HG02840 (cell line): Measurements from ENCODE around the gene BCKDK.

Experiments
- ATAC-seq: cut with Tn5 transposase; IDR thresholded peaks from one replicate; pipeline ENCODE4 v1.9.1; 2021; ENCODE audit warnings: mild to moderate bottlenecking, moderate library complexity, moderate number of reproducible peaks; ENCODE audit not compliant: unreplicated experiment, low FRiP score

The BCKDK gene

GRCh38 chr16:31108035-31108793, at the start of gene BCKDK:
TSS of gene BCKDK (plus strand) at chr16:31108386. CDS start at chr16:31109224, 838 bp downstream.
- peak; percentile 74 for ATAC-seq

GRCh38 chr16:31061126-31061812, 46.9 kb upstream of the BCKDK start:
- no peak for ATAC-seq

- ATAC-seq: no peak
Observed at GRCh38 chr16:31061813-31062440, 46.3 kb upstream of the BCKDK start.

- ATAC-seq: no peak
Observed at GRCh38 chr16:31063495-31063842, 44.7 kb upstream of the BCKDK start.

GRCh38 chr16:31063843-31064611, 44.2 kb upstream of the BCKDK start:
- no peak for ATAC-seq

- ATAC-seq: no peak
Observed at GRCh38 chr16:31064882-31065461, 43.2 kb upstream of the BCKDK start.

- ATAC-seq: no peak
Observed at GRCh38 chr16:31067342-31067741, 40.8 kb upstream of the BCKDK start.

- ATAC-seq: no peak
Observed at GRCh38 chr16:31071861-31072260, 36.3 kb upstream of the BCKDK start.

GRCh38 chr16:31072540-31073141, 35.5 kb upstream of the BCKDK start:
- ATAC-seq: no peak

GRCh38 chr16:31073142-31073969, 34.8 kb upstream of the BCKDK start:
- ATAC-seq: peak; percentile 61

- peak; percentile 71 for ATAC-seq
Observed at GRCh38 chr16:31073970-31074813, 34.0 kb upstream of the BCKDK start, which contains the start of the genes ZNF646 and ZNF668. TSS of gene ZNF646 (plus strand) at chr16:31074422. CDS start at chr16:31076325, 1,903 bp downstream. TSS of gene ZNF668 (minus strand) at chr16:31074240. CDS start at chr16:31064459, 9,781 bp downstream.

- no peak for ATAC-seq
Observed at GRCh38 chr16:31074814-31075183, 33.4 kb upstream of the BCKDK start.

GRCh38 chr16:31076319-31076718, 31.9 kb upstream of the BCKDK start:
- ATAC-seq: no peak

- no peak for ATAC-seq
Observed at GRCh38 chr16:31077024-31077423, 31.2 kb upstream of the BCKDK start.

GRCh38 chr16:31077592-31078396, 30.4 kb upstream of the BCKDK start:
- no peak for ATAC-seq

- ATAC-seq: no peak
Observed at GRCh38 chr16:31078597-31079341, 29.4 kb upstream of the BCKDK start.
